ENCODE data around the gene MYDGF.

- no peak for TF ChIP-seq CTCF (IDR thresholded peaks at IDR 0.05; ENCODE audit: low read length)
- TF ChIP-seq EZH2phosphoT487 (IDR thresholded peaks at IDR 0.05; ENCODE audit: low read length), result no peak
- no peak for TF ChIP-seq EZH2 (optimal IDR thresholded peaks at IDR 0.05; ENCODE audit: low read depth, low read length)
Measured at GRCh38 chr19:4664642-4665041, 5.5 kb downstream of the MYDGF start.

Data from MM.1S (cell line).